ENCODE data around the gene NDUFA7. TPM values are rescaled to one million over a fixed set of nuclear protein-coding genes. Genes with fewer than 3 reads are reported as not detected.

NDUFA7 gene
- total RNA-seq (10 to 100 TPM; 22.3 to 92.6 TPM), polyA plus RNA-seq (ENCODE audit: insufficient read length in 2 of 2) (10 to 100 TPM; 56.8 to 59.7 TPM)
- long read RNA-seq, donor 1, transcript NDUFA7-205 (2 exons, 547 nt) = minor isoform, 12 of 64 reads
- long read RNA-seq, donor 1, transcript NDUFA7-201 (4 exons, 601 nt) = major isoform, 50 of 64 reads
- long read RNA-seq, donor 1, partial matches to known transcripts = 0 of 64 reads
- long read RNA-seq, donor 1, other reads (novel, unspliced or antisense) = 0 of 64 reads
- long read RNA-seq, donor 2, transcript NDUFA7-201 (4 exons, 601 nt) = major isoform, 25 of 28 reads
- long read RNA-seq, donor 2, partial matches to known transcripts = 0 of 28 reads
- long read RNA-seq, donor 2, other reads (novel, unspliced or antisense) = 0 of 28 reads
- long read RNA-seq, donor 3, transcript NDUFA7-201 (4 exons, 601 nt) = major isoform, 29 of 30 reads
- long read RNA-seq, donor 3, partial matches to known transcripts = 0 of 30 reads
- long read RNA-seq, donor 3, other reads (novel, unspliced or antisense) = 0 of 30 reads
- long read RNA-seq, donor 4, transcript NDUFA7-205 (2 exons, 547 nt) = minor isoform, 9 of 94 reads
- long read RNA-seq, donor 4, transcript NDUFA7-201 (4 exons, 601 nt) = major isoform, 73 of 94 reads
- long read RNA-seq, donor 4, partial matches to known transcripts = 11 of 94 reads
- long read RNA-seq, donor 4, other reads (novel, unspliced or antisense) = 0 of 94 reads

- H3K4me1 ChIP-seq (ENCODE audit: control insufficient read depth, insufficient read depth, low read length) = peaks cover 29% of the 10 kb centered on the region
- no peaks in the 10 kb centered on the region for H3K27me3 ChIP-seq (ENCODE audit: control insufficient read depth, insufficient read depth, low read length)
- WGBS (ENCODE audit: insufficient coverage) = 0% methylated on average over 71 of the region's 72 CpGs
- H3K27ac ChIP-seq (ENCODE audit: low read depth, low read length) = peak within 1 kb of the TSS; percentile 93
- DNase-seq (ENCODE audit: low read depth in 4 of 6, low spot score in 6 of 6) = peak; percentile 93 to 99 (median 96)
- H3K36me3 ChIP-seq (ENCODE audit: control insufficient read depth, insufficient read depth, low read length) = peaks cover 37% of the 10 kb centered on the region
- peak within 1 kb of the TSS; percentile 99 for H3K4me3 ChIP-seq (ENCODE audit: low read depth, low read length)
- H3K9me3 ChIP-seq (ENCODE audit: control insufficient read depth, insufficient read depth, low read length) = no peaks in the 10 kb centered on the region
Measured at GRCh38 chr19:8321067-8321985, at the start of gene NDUFA7, which contains the start of gene RPS28. Gene NDUFA7 (minus strand): TSS chr19:8321375. CDS start chr19:8321358, 17 bp downstream. Gene RPS28 (plus strand): TSS chr19:8321496. CDS start chr19:8321531, 35 bp downstream.

GRCh38 chr19:8370176-8371010, 49.2 kb upstream of the NDUFA7 start:
- WGBS (ENCODE audit: insufficient coverage) = 92% methylated on average over 12 of the region's 19 CpGs
- H3K27me3 ChIP-seq (ENCODE audit: control insufficient read depth, insufficient read depth, low read length) = no peaks in the 10 kb centered on the region
- H3K4me1 ChIP-seq (ENCODE audit: control insufficient read depth, insufficient read depth, low read length) = peaks cover 33% of the 10 kb centered on the region
- H3K4me3 ChIP-seq (ENCODE audit: low read depth, low read length) = no peak overlapping the region
- H3K9me3 ChIP-seq (ENCODE audit: control insufficient read depth, insufficient read depth, low read length) = no peaks in the 10 kb centered on the region
- H3K36me3 ChIP-seq (ENCODE audit: control insufficient read depth, insufficient read depth, low read length) = peaks cover 22% of the 10 kb centered on the region
- H3K27ac ChIP-seq (ENCODE audit: low read depth, low read length) = no peak overlapping the region
- no peak for DNase-seq (ENCODE audit: low read depth in 4 of 6, low spot score in 6 of 6)

- 18% methylated on average over 19 of the region's 23 CpGs for whole genome bisulfite sequencing (ENCODE audit: insufficient coverage)
- Histone ChIP-seq H3K4me3 (ENCODE audit: low read depth, low read length) (peak overlapping the region; percentile 16), H3K27ac (ENCODE audit: low read depth, low read length) (peak overlapping the region; percentile 92), H3K27me3 (ENCODE audit: control insufficient read depth, insufficient read depth, low read length) (peaks cover 15% of the 10 kb centered on the region), H3K4me1 (ENCODE audit: control insufficient read depth, insufficient read depth, low read length) (peaks cover 56% of the 10 kb centered on the region), H3K36me3 (ENCODE audit: control insufficient read depth, insufficient read depth, low read length) (peaks cover 9% of the 10 kb centered on the region), H3K9me3 (ENCODE audit: control insufficient read depth, insufficient read depth, low read length) (no peaks in the 10 kb centered on the region)
- DNase-seq (ENCODE audit: low read depth in 4 of 6, low spot score in 6 of 6) = peak in 4 of 6 donors; percentile 79 to 96 (median 90)
Measured at GRCh38 chr19:8367327-8368001, 46.3 kb upstream of the NDUFA7 start.

GRCh38 chr19:8366961-8367326, 45.8 kb upstream of the NDUFA7 start:
- H3K4me1 ChIP-seq (ENCODE audit: control insufficient read depth, insufficient read depth, low read length) = peaks cover 61% of the 10 kb centered on the region
- peaks cover 17% of the 10 kb centered on the region for H3K27me3 ChIP-seq (ENCODE audit: control insufficient read depth, insufficient read depth, low read length)
- peak overlapping the region; percentile 92 for H3K27ac ChIP-seq (ENCODE audit: low read depth, low read length)
- no peaks in the 10 kb centered on the region for H3K9me3 ChIP-seq (ENCODE audit: control insufficient read depth, insufficient read depth, low read length)
- H3K4me3 ChIP-seq (ENCODE audit: low read depth, low read length) = peak overlapping the region; percentile 16
- no peak for DNase-seq (ENCODE audit: low read depth in 4 of 6, low spot score in 6 of 6)
- peaks cover 7% of the 10 kb centered on the region for H3K36me3 ChIP-seq (ENCODE audit: control insufficient read depth, insufficient read depth, low read length)
- WGBS (ENCODE audit: insufficient coverage) = 63% methylated on average over 11 of the region's 13 CpGs

GRCh38 chr19:8366121-8366581, 45.0 kb upstream of the NDUFA7 start:
- H3K4me1 ChIP-seq (ENCODE audit: control insufficient read depth, insufficient read depth, low read length) = peaks cover 63% of the 10 kb centered on the region
- H3K36me3 ChIP-seq (ENCODE audit: control insufficient read depth, insufficient read depth, low read length) = peaks cover 3% of the 10 kb centered on the region
- H3K27ac ChIP-seq (ENCODE audit: low read depth, low read length) = no peak overlapping the region
- WGBS (ENCODE audit: insufficient coverage) = 96% methylated on average over 11 of the region's 11 CpGs
- no peak for DNase-seq (ENCODE audit: low read depth in 4 of 6, low spot score in 6 of 6)
- H3K27me3 ChIP-seq (ENCODE audit: control insufficient read depth, insufficient read depth, low read length) = peaks cover 17% of the 10 kb centered on the region
- no peak overlapping the region for H3K4me3 ChIP-seq (ENCODE audit: low read depth, low read length)
- no peaks in the 10 kb centered on the region for H3K9me3 ChIP-seq (ENCODE audit: control insufficient read depth, insufficient read depth, low read length)

GRCh38 chr19:8363803-8364771, 42.9 kb upstream of the NDUFA7 start, which contains the start of gene ANGPTL4:
Gene ANGPTL4 (plus strand): TSS chr19:8364155. CDS start chr19:8364322, 167 bp downstream.
- peaks cover 17% of the 10 kb centered on the region for H3K27me3 ChIP-seq (ENCODE audit: control insufficient read depth, insufficient read depth, low read length)
- H3K4me3 ChIP-seq (ENCODE audit: low read depth, low read length) = peak within 1 kb of the TSS; percentile 56
- H3K27ac ChIP-seq (ENCODE audit: low read depth, low read length) = peak within 1 kb of the TSS; percentile 71
- no peaks in the 10 kb centered on the region for H3K9me3 ChIP-seq (ENCODE audit: control insufficient read depth, insufficient read depth, low read length)
- no peaks in the 10 kb centered on the region for H3K36me3 ChIP-seq (ENCODE audit: control insufficient read depth, insufficient read depth, low read length)
- peak in 2 of 6 donors; percentile 46 to 76 for DNase-seq (ENCODE audit: low read depth in 4 of 6, low spot score in 6 of 6)
- under 1% methylated on average over 74 of the region's 81 CpGs for WGBS (ENCODE audit: insufficient coverage)
- H3K4me1 ChIP-seq (ENCODE audit: control insufficient read depth, insufficient read depth, low read length) = peaks cover 60% of the 10 kb centered on the region

GRCh38 chr19:8361921-8362793, 41.0 kb upstream of the NDUFA7 start:
- Histone ChIP-seq H3K9me3 (ENCODE audit: control insufficient read depth, insufficient read depth, low read length) (no peaks in the 10 kb centered on the region), H3K27ac (ENCODE audit: low read depth, low read length) (peak overlapping the region; percentile 47), H3K4me3 (ENCODE audit: low read depth, low read length) (no peak overlapping the region), H3K27me3 (ENCODE audit: control insufficient read depth, insufficient read depth, low read length) (peaks cover 17% of the 10 kb centered on the region), H3K36me3 (ENCODE audit: control insufficient read depth, insufficient read depth, low read length) (no peaks in the 10 kb centered on the region), H3K4me1 (ENCODE audit: control insufficient read depth, insufficient read depth, low read length) (peaks cover 44% of the 10 kb centered on the region)
- 53% methylated on average over 9 of the region's 12 CpGs for WGBS (ENCODE audit: insufficient coverage)
- peak in 3 of 6 donors; percentile 24 to 93 (median 81) for DNase-seq (ENCODE audit: low read depth in 4 of 6, low spot score in 6 of 6)

Measured in spinal cord (tissue), 10 donors.